Neural cell (in vitro differentiated cells): ENCODE measurements around the gene LMLN. TPM values are rescaled to one million over a fixed set of nuclear protein-coding genes. Genes with fewer than 3 reads are reported as not detected.

Source experiments
- H2AFZ ChIP-seq: fragments of 200-600, 300-800 bp; sonication (generic), shearing (Covaris generic); 2 replicates; pipeline ENCODE4 v1.6.0; 2014; ENCODE audit warnings: low read depth, mild to moderate bottlenecking, antibody characterized with exemption, low read length, moderate library complexity
- H3F3A ChIP-seq: fragments of 200-600 bp; shearing (Covaris generic); 2 replicates; pipeline ENCODE4 v1.6.1; 2016; ENCODE audit warnings: mild to moderate bottlenecking, moderate library complexity, mixed read lengths, antibody characterized with exemption, low read length; ENCODE audit not compliant: insufficient read depth, poor library complexity, severe bottlenecking
- H3K27ac ChIP-seq: fragments of 200-600, 300-800 bp; sonication (generic), shearing (Covaris generic); 2 replicates; pipeline ENCODE4 v1.5.1; 2014; ENCODE audit warnings: mild to moderate bottlenecking, low read length, moderate library complexity
- H3K27me3 ChIP-seq: fragments of 300-800, 200-600 bp; sonication (generic), shearing (Covaris generic); 2 replicates; pipeline ENCODE4 v1.6.0; 2014; ENCODE audit warnings: mild to moderate bottlenecking, low read depth, low read length, moderate library complexity; ENCODE audit not compliant: insufficient read depth
- H3K36me3 ChIP-seq: fragments of 300-800, 200-600 bp; sonication (generic), shearing (Covaris generic); 2 replicates; pipeline ENCODE4 v1.5.1; 2014; ENCODE audit warnings: mild to moderate bottlenecking, antibody characterized with exemption, low read length, moderate library complexity; ENCODE audit not compliant: insufficient read depth
- H3K4me2 ChIP-seq: fragments of 300-800, 200-600 bp; sonication (generic), shearing (Covaris generic); 2 replicates; pipeline ENCODE4 v1.6.0; 2014; ENCODE audit warnings: mild to moderate bottlenecking, low read length
- H3K4me3 ChIP-seq: fragments of 300-800, 200-600 bp; sonication (generic), shearing (Covaris generic); 2 replicates; pipeline ENCODE4 v1.5.1; 2014; ENCODE audit warnings: mild to moderate bottlenecking, low read length, moderate library complexity
- H3K79me2 ChIP-seq: fragments of 200-600 bp; shearing (Covaris generic); replicated peaks from 2 replicates; pipeline ENCODE4 v1.6.0; 2014; ENCODE audit warnings: mild to moderate bottlenecking, low read length, moderate library complexity; ENCODE audit not compliant: insufficient read depth
- H3K9ac ChIP-seq: fragments of 300-800, 200-600 bp; sonication (generic), shearing (Covaris generic); 2 replicates; pipeline ENCODE4 v1.6.1; 2016; ENCODE audit warnings: mild to moderate bottlenecking, low read length, mixed read lengths
- H3K9me2 ChIP-seq: fragments of 200-600 bp; shearing (Covaris generic); 2 replicates; pipeline ENCODE4 v1.6.1; 2016; ENCODE audit warnings: mild to moderate bottlenecking, low read length, mixed read lengths; ENCODE audit not compliant: insufficient read depth
- H3K9me3 ChIP-seq: fragments of 200-600, 300-800 bp; sonication (generic), shearing (Covaris generic); 2 replicates; pipeline ENCODE4 v1.6.1; 2016; ENCODE audit warnings: mild to moderate bottlenecking, mixed run types, low read length, moderate library complexity, mixed read lengths
- H4K20me1 ChIP-seq: fragments of 200-600 bp; shearing (Covaris generic); 2 replicates; pipeline ENCODE4 v1.6.1; 2016; ENCODE audit warnings: mild to moderate bottlenecking, mixed run types; ENCODE audit not compliant: insufficient read depth
- EP300 ChIP-seq: fragments of 450-650 bp; conservative IDR thresholded peaks from 2 replicates; pipeline ENCODE4 v1.6.1; 2014; ENCODE audit warnings: antibody characterized with exemption, mild to moderate bottlenecking, moderate library complexity; ENCODE audit not compliant: poor library complexity, severe bottlenecking
- EZH2 ChIP-seq: fragments of 200-600, 300-800 bp; shearing (Covaris generic), sonication (generic); IDR thresholded peaks from 2 replicates; pipeline ENCODE4 v1.6.1; 2014; ENCODE audit warnings: antibody characterized with exemption, low read length, borderline replicate concordance, mild to moderate bottlenecking; ENCODE audit not compliant: insufficient read depth, poor library complexity, severe bottlenecking
- MXI1 ChIP-seq: fragments of 450-650 bp; conservative IDR thresholded peaks from 2 replicates; pipeline ENCODE4 v1.6.1; 2014; ENCODE audit warnings: antibody characterized with exemption, mild to moderate bottlenecking; ENCODE audit not compliant: poor library complexity, severe bottlenecking
- POLR2AphosphoS5 ChIP-seq: IDR thresholded peaks from 2 replicates; pipeline ENCODE4 v1.6.1; 2012
- RAD21 ChIP-seq: fragments of 450-650 bp; conservative IDR thresholded peaks from 2 replicates; pipeline ENCODE4 v1.6.1; 2014; ENCODE audit warnings: antibody characterized with exemption, mild to moderate bottlenecking, moderate library complexity
- SMC3 ChIP-seq: fragments of 450-650 bp; conservative IDR thresholded peaks from 2 replicates; pipeline ENCODE4 v1.6.1; 2014; ENCODE audit warnings: antibody characterized with exemption, mild to moderate bottlenecking, moderate library complexity; ENCODE audit not compliant: poor library complexity
- TAF1 ChIP-seq: IDR thresholded peaks from 2 replicates; pipeline ENCODE4 v1.6.1; 2012; ENCODE audit warnings: low read depth
- polyA plus RNA-seq: library from polyadenylated mRNA; depleted of rRNA; stranded (reverse); fragments of >200 nt; gene quantifications from 2 replicates; pipeline ENCODE4 v1.2.3, GENCODE V29; 2014
- TF ChIP-seq, protein P1 (sequence below): fragments of 450-650 bp; IDR thresholded peaks from 2 replicates; pipeline ENCODE4 v1.5.1; 2014; ENCODE audit warnings: antibody characterized with exemption, mild to moderate bottlenecking, moderate library complexity; ENCODE audit not compliant: poor library complexity, severe bottlenecking
- TF ChIP-seq, protein P2 (sequence below): IDR thresholded peaks from 2 replicates; pipeline ENCODE4 v1.6.1; 2012; ENCODE audit warnings: borderline replicate concordance

LMLN gene
- polyA plus RNA-seq, 1 donor from 2014 or later = 3.1 TPM

DNA sequence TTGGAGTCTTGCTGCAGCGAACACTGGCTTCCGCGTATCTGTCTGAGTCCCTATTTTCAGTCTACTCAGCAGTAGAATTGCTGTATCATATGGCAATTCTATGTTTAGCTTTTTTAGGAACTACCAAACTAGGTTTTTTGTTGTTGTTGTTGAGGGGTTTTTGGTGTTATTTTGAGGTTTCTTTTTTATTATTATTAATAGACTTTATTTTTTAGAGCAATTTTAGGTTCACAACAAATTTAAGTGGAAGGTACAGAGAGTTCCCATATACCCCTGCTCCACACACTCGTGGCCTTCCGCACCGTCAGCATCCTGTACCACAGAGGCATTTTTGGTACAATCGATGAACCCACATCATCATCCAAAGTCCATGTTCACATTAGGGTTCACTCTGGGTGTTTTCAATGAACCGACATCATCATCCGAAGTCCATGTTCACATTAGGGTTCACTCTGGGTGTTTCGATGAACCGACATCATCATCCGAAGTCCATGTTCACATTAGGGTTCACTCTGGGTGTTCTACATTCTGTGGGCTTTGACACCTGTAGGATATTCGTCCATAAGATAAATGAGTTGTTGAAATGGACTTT lies 67.9 kb downstream of the LMLN start:
- Histone ChIP-seq H3K27ac (no peak overlapping the region), H3K9me3 (no peaks in the 10 kb centered on the region), H3K27me3 (no peaks in the 10 kb centered on the region), H3K9me2 (no peaks in the 10 kb centered on the region), H4K20me1 (no peaks in the 10 kb centered on the region), H3K4me2 (no peak overlapping the region), H2AFZ (no peak overlapping the region), H3K36me3 (no peaks in the 10 kb centered on the region), H3K79me2 (no peaks in the 10 kb centered on the region), H3K4me3 (no peak overlapping the region), H3F3A (no peaks in the 10 kb centered on the region), H3K9ac (no peak overlapping the region)
- TF ChIP-seq EP300 = no peak
- no peak for TF ChIP-seq SMC3
- no peak for TF ChIP-seq RAD21
- TF ChIP-seq MXI1 = no peak
- no peak for TF ChIP-seq POLR2AphosphoS5
- TF ChIP-seq, protein P1, sequence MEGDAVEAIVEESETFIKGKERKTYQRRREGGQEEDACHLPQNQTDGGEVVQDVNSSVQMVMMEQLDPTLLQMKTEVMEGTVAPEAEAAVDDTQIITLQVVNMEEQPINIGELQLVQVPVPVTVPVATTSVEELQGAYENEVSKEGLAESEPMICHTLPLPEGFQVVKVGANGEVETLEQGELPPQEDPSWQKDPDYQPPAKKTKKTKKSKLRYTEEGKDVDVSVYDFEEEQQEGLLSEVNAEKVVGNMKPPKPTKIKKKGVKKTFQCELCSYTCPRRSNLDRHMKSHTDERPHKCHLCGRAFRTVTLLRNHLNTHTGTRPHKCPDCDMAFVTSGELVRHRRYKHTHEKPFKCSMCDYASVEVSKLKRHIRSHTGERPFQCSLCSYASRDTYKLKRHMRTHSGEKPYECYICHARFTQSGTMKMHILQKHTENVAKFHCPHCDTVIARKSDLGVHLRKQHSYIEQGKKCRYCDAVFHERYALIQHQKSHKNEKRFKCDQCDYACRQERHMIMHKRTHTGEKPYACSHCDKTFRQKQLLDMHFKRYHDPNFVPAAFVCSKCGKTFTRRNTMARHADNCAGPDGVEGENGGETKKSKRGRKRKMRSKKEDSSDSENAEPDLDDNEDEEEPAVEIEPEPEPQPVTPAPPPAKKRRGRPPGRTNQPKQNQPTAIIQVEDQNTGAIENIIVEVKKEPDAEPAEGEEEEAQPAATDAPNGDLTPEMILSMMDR = no peak
- TF ChIP-seq EZH2 = no peak
- TF ChIP-seq, protein P2, sequence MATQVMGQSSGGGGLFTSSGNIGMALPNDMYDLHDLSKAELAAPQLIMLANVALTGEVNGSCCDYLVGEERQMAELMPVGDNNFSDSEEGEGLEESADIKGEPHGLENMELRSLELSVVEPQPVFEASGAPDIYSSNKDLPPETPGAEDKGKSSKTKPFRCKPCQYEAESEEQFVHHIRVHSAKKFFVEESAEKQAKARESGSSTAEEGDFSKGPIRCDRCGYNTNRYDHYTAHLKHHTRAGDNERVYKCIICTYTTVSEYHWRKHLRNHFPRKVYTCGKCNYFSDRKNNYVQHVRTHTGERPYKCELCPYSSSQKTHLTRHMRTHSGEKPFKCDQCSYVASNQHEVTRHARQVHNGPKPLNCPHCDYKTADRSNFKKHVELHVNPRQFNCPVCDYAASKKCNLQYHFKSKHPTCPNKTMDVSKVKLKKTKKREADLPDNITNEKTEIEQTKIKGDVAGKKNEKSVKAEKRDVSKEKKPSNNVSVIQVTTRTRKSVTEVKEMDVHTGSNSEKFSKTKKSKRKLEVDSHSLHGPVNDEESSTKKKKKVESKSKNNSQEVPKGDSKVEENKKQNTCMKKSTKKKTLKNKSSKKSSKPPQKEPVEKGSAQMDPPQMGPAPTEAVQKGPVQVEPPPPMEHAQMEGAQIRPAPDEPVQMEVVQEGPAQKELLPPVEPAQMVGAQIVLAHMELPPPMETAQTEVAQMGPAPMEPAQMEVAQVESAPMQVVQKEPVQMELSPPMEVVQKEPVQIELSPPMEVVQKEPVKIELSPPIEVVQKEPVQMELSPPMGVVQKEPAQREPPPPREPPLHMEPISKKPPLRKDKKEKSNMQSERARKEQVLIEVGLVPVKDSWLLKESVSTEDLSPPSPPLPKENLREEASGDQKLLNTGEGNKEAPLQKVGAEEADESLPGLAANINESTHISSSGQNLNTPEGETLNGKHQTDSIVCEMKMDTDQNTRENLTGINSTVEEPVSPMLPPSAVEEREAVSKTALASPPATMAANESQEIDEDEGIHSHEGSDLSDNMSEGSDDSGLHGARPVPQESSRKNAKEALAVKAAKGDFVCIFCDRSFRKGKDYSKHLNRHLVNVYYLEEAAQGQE = no peak
- TF ChIP-seq TAF1 = no peak

DNA sequence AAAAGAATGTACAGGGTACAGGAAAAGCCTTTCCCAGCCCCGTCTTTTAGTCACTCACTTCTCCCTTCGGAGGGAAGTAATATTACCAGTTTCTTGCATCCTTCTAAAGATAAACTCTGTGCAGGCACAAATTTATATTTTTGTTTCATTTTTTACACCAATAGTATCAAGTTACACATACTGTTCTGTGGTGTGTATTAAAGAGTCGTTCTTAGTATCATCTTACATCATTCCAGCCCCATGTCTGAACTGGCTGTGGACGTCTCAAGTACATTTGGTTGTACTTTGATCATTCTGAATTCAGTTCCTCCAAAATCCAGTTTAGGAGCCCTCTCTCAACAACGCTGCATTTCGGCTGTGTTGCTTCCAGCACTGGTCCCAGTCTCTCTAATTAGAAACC lies 68.7 kb downstream of the LMLN start:
- no peak overlapping the region for H3K4me3 ChIP-seq
- no peaks in the 10 kb centered on the region for H3K9me3 ChIP-seq
- H3F3A ChIP-seq = no peaks in the 10 kb centered on the region
- TF ChIP-seq, protein P2 = no peak
- no peak for TF ChIP-seq SMC3
- no peak for TF ChIP-seq MXI1
- no peak for TF ChIP-seq TAF1
- TF ChIP-seq RAD21 = no peak
- no peak for TF ChIP-seq POLR2AphosphoS5
- TF ChIP-seq EZH2 = no peak
- TF ChIP-seq EP300 = no peak
- TF ChIP-seq, protein P1 = no peak
- no peak overlapping the region for H3K4me2 ChIP-seq
- no peaks in the 10 kb centered on the region for H3K27me3 ChIP-seq
- no peaks in the 10 kb centered on the region for H3K36me3 ChIP-seq
- no peaks in the 10 kb centered on the region for H3K79me2 ChIP-seq
- H4K20me1 ChIP-seq = no peaks in the 10 kb centered on the region
- no peak overlapping the region for H3K9ac ChIP-seq
- H2AFZ ChIP-seq = no peak overlapping the region
- H3K9me2 ChIP-seq = no peaks in the 10 kb centered on the region
- no peak overlapping the region for H3K27ac ChIP-seq
